Neural progenitor cell (in vitro differentiated cells): ENCODE data around the gene CDC42BPA. TPM values are rescaled to one million over a fixed set of nuclear protein-coding genes. Genes with fewer than 3 reads are reported as not detected.

Experiments used
- DNase-seq: peaks from one replicate; pipeline ENCODE4 v3.0.0-alpha.2; 2016; ENCODE audit warnings: low spot score
- H2AFZ ChIP-seq: fragments of 200-600 bp; sonication (generic); replicated peaks from 2 replicates; pipeline ENCODE4 v1.6.1; 2016; ENCODE audit warnings: antibody characterized with exemption
- H3F3A ChIP-seq: fragments of 200-600 bp; sonication (generic); 2 replicates; pipeline ENCODE4 v1.6.1; 2016; ENCODE audit warnings: antibody characterized with exemption, low read depth
- H3K27ac ChIP-seq: fragments of 200-600 bp; sonication (generic); 2 replicates; pipeline ENCODE4 v1.5.1; 2016; ENCODE audit warnings: mild to moderate bottlenecking
- H3K27me3 ChIP-seq: fragments of 200-600 bp; sonication (generic); 2 replicates; pipeline ENCODE4 v1.6.1; 2016; ENCODE audit warnings: mild to moderate bottlenecking, moderate library complexity
- H3K36me3 ChIP-seq: fragments of 200-600 bp; sonication (generic); 2 replicates; pipeline ENCODE4 v1.5.1; 2016
- H3K4me1 ChIP-seq: fragments of 200-600 bp; sonication (generic); 2 replicates; pipeline ENCODE4 v1.6.1; 2016; ENCODE audit warnings: mixed run types
- H3K4me2 ChIP-seq: fragments of 200-600 bp; sonication (generic); 2 replicates; pipeline ENCODE4 v1.6.1; 2016
- H3K4me3 ChIP-seq: fragments of 200-600 bp; sonication (generic); 2 replicates; pipeline ENCODE4 v1.5.1; 2016
- H3K79me2 ChIP-seq: fragments of 200-600 bp; sonication (generic); 2 replicates; pipeline ENCODE4 v1.6.1; 2016; ENCODE audit warnings: low read depth
- H3K9ac ChIP-seq: fragments of 200-600 bp; sonication (generic); 2 replicates; pipeline ENCODE4 v1.6.1; 2016
- H3K9me3 ChIP-seq: fragments of 200-600 bp; sonication (generic); 2 replicates; pipeline ENCODE4 v1.5.1; 2016; ENCODE audit warnings: low read depth
- H4K20me1 ChIP-seq: fragments of 200-600 bp; sonication (generic); 2 replicates; pipeline ENCODE4 v1.6.1; 2016; ENCODE audit warnings: low read depth
- H3K27ac Mint-ChIP-seq: 3 replicates; pipeline ENCODE4 v1.8.0; 2021; ENCODE audit warnings: mixed read lengths
- H3K27me3 Mint-ChIP-seq: 2 replicates; pipeline ENCODE4 v1.8.0; 2022; ENCODE audit warnings: low read depth, mild to moderate bottlenecking, inconsistent platforms, moderate library complexity, mixed read lengths; ENCODE audit not compliant: insufficient read depth
- H3K36me3 Mint-ChIP-seq: 3 replicates; pipeline ENCODE4 v1.8.0; 2021; ENCODE audit warnings: mixed read lengths
- H3K4me1 Mint-ChIP-seq: 3 replicates; pipeline ENCODE4 v1.8.0; 2021; ENCODE audit warnings: mixed read lengths
- H3K4me3 Mint-ChIP-seq: 3 replicates; pipeline ENCODE4 v1.8.0; 2021; ENCODE audit warnings: mild to moderate bottlenecking, moderate library complexity, mixed read lengths
- H3K9me3 Mint-ChIP-seq: 3 replicates; pipeline ENCODE4 v1.8.0; 2020; ENCODE audit warnings: mixed read lengths
- EZH2 ChIP-seq: fragments of 200-600 bp; sonication (generic); IDR thresholded peaks from 2 replicates; pipeline ENCODE4 v1.6.1; 2017; ENCODE audit warnings: antibody characterized with exemption, mild to moderate bottlenecking, moderate library complexity
- EZH2phosphoT487 ChIP-seq: fragments of 200-600 bp; sonication (generic); IDR thresholded peaks from 2 replicates; pipeline ENCODE4 v1.6.1; 2017; ENCODE audit warnings: antibody characterized with exemption
- total RNA-seq: library from RNA; depleted of rRNA; stranded (reverse); fragments of >200 nt; gene quantifications from 2 replicates; pipeline ENCODE4 v1.2.3, GENCODE V29; 2015; ENCODE audit warnings: low replicate concordance
- TF ChIP-seq, protein P1 (sequence below): fragments of 200-600 bp; sonication (generic); IDR thresholded peaks from 2 replicates; pipeline ENCODE4 v1.5.1; 2017; ENCODE audit warnings: antibody characterized with exemption, mild to moderate bottlenecking

Gene CDC42BPA
- total RNA-seq, 1 donor from 2014 or later: 54.7 TPM

DNA sequence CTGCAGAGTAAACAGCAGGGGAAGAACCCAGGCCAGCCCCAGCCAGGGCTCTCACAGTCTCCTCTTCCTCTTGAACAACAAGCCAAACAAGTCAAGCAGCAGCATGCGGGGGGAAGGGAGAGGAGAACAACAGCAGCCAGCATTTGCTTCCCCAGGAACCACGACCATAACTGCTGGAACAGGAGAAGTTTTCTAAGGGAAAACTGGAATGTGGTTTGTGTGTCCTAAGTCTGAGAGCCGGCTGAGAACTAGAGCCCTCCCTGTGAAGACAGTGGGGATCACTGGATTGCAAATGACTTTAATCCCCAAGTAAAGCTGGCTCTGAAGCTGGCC lies 330.0 kb downstream of the CDC42BPA start:
- Histone ChIP-seq H3K9me3 (no peaks in the 10 kb centered on the region), H3K9ac (no peak overlapping the region), H3K27ac (peak overlapping the region; percentile 87), H3K4me1 (peaks cover 21% of the 10 kb centered on the region), H3K4me3 (no peak overlapping the region), H3K79me2 (no peaks in the 10 kb centered on the region), H3K36me3 (no peaks in the 10 kb centered on the region), H3F3A (peaks cover 22% of the 10 kb centered on the region), H2AFZ (no peak overlapping the region), H3K4me2 (no peak overlapping the region), H3K27me3 (no peaks in the 10 kb centered on the region), H4K20me1 (no peaks in the 10 kb centered on the region)
- TF ChIP-seq, protein P1, sequence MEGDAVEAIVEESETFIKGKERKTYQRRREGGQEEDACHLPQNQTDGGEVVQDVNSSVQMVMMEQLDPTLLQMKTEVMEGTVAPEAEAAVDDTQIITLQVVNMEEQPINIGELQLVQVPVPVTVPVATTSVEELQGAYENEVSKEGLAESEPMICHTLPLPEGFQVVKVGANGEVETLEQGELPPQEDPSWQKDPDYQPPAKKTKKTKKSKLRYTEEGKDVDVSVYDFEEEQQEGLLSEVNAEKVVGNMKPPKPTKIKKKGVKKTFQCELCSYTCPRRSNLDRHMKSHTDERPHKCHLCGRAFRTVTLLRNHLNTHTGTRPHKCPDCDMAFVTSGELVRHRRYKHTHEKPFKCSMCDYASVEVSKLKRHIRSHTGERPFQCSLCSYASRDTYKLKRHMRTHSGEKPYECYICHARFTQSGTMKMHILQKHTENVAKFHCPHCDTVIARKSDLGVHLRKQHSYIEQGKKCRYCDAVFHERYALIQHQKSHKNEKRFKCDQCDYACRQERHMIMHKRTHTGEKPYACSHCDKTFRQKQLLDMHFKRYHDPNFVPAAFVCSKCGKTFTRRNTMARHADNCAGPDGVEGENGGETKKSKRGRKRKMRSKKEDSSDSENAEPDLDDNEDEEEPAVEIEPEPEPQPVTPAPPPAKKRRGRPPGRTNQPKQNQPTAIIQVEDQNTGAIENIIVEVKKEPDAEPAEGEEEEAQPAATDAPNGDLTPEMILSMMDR: no peak
- TF ChIP-seq EZH2phosphoT487 (no peak), EZH2 (no peak)
- Mint-ChIP-seq H3K36me3 (peaks cover 8% of the 10 kb centered on the region), H3K27me3 (no peaks in the 10 kb centered on the region), H3K4me1 (peaks cover 14% of the 10 kb centered on the region), H3K4me3 (no peak overlapping the region), H3K9me3 (no peaks in the 10 kb centered on the region), H3K27ac (no peak overlapping the region)
- peak; percentile 39 for DNase-seq

GRCh38 chr1:226987623-226988333 lies 330.5 kb downstream of the CDC42BPA start:
- peaks cover 16% of the 10 kb centered on the region for H3K4me1 ChIP-seq
- H3K4me3 ChIP-seq: no peak overlapping the region
- H3K4me2 ChIP-seq: no peak overlapping the region
- Mint-ChIP-seq H3K4me1 (peaks cover 12% of the 10 kb centered on the region), H3K27ac (no peak overlapping the region), H3K27me3 (no peaks in the 10 kb centered on the region), H3K36me3 (peaks cover 8% of the 10 kb centered on the region), H3K9me3 (no peaks in the 10 kb centered on the region), H3K4me3 (no peak overlapping the region)
- no peak overlapping the region for H2AFZ ChIP-seq
- no peak overlapping the region for H3K9ac ChIP-seq
- TF ChIP-seq, protein P1: no peak
- TF ChIP-seq EZH2phosphoT487: no peak
- TF ChIP-seq EZH2: no peak
- no peak for DNase-seq
- H3K9me3 ChIP-seq: no peaks in the 10 kb centered on the region
- peaks cover 18% of the 10 kb centered on the region for H3F3A ChIP-seq
- peak overlapping the region; percentile 87 for H3K27ac ChIP-seq
- H4K20me1 ChIP-seq: no peaks in the 10 kb centered on the region
- no peaks in the 10 kb centered on the region for H3K79me2 ChIP-seq
- H3K36me3 ChIP-seq: no peaks in the 10 kb centered on the region
- no peaks in the 10 kb centered on the region for H3K27me3 ChIP-seq

DNA sequence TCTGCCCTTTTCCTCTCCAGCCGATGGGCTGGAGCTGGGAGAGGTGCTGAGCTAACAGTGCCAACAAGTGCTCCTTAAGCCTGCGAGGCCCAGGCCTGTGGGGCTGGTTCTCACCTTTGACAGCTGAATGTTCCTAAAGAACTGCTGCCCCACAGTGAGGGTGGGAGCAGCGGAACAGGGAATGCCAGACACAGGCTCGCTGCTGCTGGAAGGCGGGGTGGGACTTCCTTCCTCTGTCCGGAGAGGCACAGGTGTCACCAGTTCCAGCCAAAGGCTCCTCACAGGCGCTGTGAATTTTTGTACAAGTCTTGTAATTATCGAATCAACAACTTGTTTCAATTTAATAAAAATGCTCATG lies 331.1 kb downstream of the CDC42BPA start:
- Histone ChIP-seq H3K36me3 (no peaks in the 10 kb centered on the region), H4K20me1 (no peaks in the 10 kb centered on the region), H3K27me3 (no peaks in the 10 kb centered on the region), H3K4me1 (peaks cover 15% of the 10 kb centered on the region), H3K4me3 (no peak overlapping the region), H3F3A (peaks cover 18% of the 10 kb centered on the region), H3K9ac (no peak overlapping the region), H3K9me3 (no peaks in the 10 kb centered on the region), H3K27ac (no peak overlapping the region), H3K4me2 (no peak overlapping the region), H2AFZ (no peak overlapping the region), H3K79me2 (no peaks in the 10 kb centered on the region)
- peaks cover 12% of the 10 kb centered on the region for H3K4me1 Mint-ChIP-seq
- no peak for DNase-seq
- H3K4me3 Mint-ChIP-seq: no peak overlapping the region
- peak overlapping the region; percentile 51 for H3K27ac Mint-ChIP-seq
- H3K36me3 Mint-ChIP-seq: peaks cover 8% of the 10 kb centered on the region
- H3K27me3 Mint-ChIP-seq: no peaks in the 10 kb centered on the region
- H3K9me3 Mint-ChIP-seq: no peaks in the 10 kb centered on the region
- TF ChIP-seq EZH2 (no peak), EZH2phosphoT487 (no peak)
- TF ChIP-seq, protein P1: no peak
